ENCODE results near the gene LMNA. TPM values are rescaled to one million over a fixed set of nuclear protein-coding genes. Genes with fewer than 3 reads are reported as not detected.
A peak's percentile ranks its signal among the peaks of the same experiment; 100 is the strongest.

Gene LMNA
- total and polyA plus RNA-seq, 4 donors: 60.4 to 160 (median 97.2) TPM

DNA sequence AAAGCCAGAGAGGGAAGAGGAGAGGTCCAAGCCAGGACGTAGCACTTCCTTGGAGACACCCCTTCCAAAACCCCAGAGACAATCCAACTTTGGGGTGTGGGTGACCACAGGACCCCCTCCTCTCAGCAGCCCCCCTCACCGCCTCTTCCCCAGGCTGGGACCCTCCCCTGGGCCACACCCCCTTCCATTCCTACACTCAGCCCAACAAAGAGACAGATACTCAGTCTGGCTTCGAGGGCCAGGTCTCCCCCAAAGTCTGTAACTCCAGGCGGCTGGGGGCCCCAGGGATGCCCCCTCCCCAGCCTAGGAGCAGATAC is 33.7 kb upstream of the LMNA start (continued):
- TF ChIP-seq, protein P1, sequence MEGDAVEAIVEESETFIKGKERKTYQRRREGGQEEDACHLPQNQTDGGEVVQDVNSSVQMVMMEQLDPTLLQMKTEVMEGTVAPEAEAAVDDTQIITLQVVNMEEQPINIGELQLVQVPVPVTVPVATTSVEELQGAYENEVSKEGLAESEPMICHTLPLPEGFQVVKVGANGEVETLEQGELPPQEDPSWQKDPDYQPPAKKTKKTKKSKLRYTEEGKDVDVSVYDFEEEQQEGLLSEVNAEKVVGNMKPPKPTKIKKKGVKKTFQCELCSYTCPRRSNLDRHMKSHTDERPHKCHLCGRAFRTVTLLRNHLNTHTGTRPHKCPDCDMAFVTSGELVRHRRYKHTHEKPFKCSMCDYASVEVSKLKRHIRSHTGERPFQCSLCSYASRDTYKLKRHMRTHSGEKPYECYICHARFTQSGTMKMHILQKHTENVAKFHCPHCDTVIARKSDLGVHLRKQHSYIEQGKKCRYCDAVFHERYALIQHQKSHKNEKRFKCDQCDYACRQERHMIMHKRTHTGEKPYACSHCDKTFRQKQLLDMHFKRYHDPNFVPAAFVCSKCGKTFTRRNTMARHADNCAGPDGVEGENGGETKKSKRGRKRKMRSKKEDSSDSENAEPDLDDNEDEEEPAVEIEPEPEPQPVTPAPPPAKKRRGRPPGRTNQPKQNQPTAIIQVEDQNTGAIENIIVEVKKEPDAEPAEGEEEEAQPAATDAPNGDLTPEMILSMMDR (IDR thresholded peaks at IDR 0.05; ENCODE audit: low read depth, low read length, missing input control): no peak
- TF ChIP-seq, protein P2, sequence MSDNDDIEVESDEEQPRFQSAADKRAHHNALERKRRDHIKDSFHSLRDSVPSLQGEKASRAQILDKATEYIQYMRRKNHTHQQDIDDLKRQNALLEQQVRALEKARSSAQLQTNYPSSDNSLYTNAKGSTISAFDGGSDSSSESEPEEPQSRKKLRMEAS (IDR thresholded peaks at IDR 0.05): no peak

- DNase-seq (ENCODE audit: low spot score): no peak
- WGBS: 19% methylated on average over 61 of the region's 61 CpGs
- Histone ChIP-seq H3K4me3 (ENCODE audit: low read depth in 1 of 3, low read length in 3 of 3) (peak overlapping the region in 1 of 3 donors; percentile 81), H3K4me1 (ENCODE audit: control insufficient read depth in 4 of 4, insufficient read depth in 4 of 4, low read length in 3 of 4) (peaks cover 2 to 28% (median 12%) of the 10 kb centered on the region in 4 donors), H3K9ac (ENCODE audit: low read depth in 1 of 2, low read length in 2 of 2) (no peak overlapping the region), H3K36me3 (ENCODE audit: control insufficient read depth in 4 of 4, insufficient read depth in 3 of 4, low read depth in 1 of 4, low read length in 3 of 4) (no peaks in the 10 kb centered on the region), H3K27ac (ENCODE audit: low read depth in 1 of 2, low read length in 2 of 2) (no peak overlapping the region), H3K9me3 (ENCODE audit: control insufficient read depth in 4 of 4, low read length in 3 of 4) (no peaks in the 10 kb centered on the region), H3K27me3 (ENCODE audit: control insufficient read depth in 4 of 4, insufficient read depth in 4 of 4, low read length in 3 of 4) (no peaks in the 10 kb centered on the region)
- TF ChIP-seq SP1 (IDR thresholded peaks at IDR 0.05): no peak
- TF ChIP-seq YY1 (IDR thresholded peaks at IDR 0.05): no peak
- no peak for TF ChIP-seq TAF1 (conservative IDR thresholded peaks at IDR 0.05)
- no peak for TF ChIP-seq GABPA (IDR thresholded peaks at IDR 0.05 in 1 of 2, conservative IDR thresholded peaks at IDR 0.05 in 1 of 2)
- TF ChIP-seq, protein P2 (IDR thresholded peaks at IDR 0.05): no peak
- TF ChIP-seq JUND (IDR thresholded peaks at IDR 0.05): no peak
- TF ChIP-seq FOXA1 (IDR thresholded peaks at IDR 0.05): no peak
- TF ChIP-seq HNF4A (conservative IDR thresholded peaks at IDR 0.05): no peak
- TF ChIP-seq, protein P1 (IDR thresholded peaks at IDR 0.05; ENCODE audit: low read depth, low read length, missing input control): no peak
- no peak for TF ChIP-seq RXRA (IDR thresholded peaks at IDR 0.05)
- TF ChIP-seq ATF3 (IDR thresholded peaks at IDR 0.05): no peak
- TF ChIP-seq NR2F2 (IDR thresholded peaks at IDR 0.05): no peak
- TF ChIP-seq, protein P3, sequence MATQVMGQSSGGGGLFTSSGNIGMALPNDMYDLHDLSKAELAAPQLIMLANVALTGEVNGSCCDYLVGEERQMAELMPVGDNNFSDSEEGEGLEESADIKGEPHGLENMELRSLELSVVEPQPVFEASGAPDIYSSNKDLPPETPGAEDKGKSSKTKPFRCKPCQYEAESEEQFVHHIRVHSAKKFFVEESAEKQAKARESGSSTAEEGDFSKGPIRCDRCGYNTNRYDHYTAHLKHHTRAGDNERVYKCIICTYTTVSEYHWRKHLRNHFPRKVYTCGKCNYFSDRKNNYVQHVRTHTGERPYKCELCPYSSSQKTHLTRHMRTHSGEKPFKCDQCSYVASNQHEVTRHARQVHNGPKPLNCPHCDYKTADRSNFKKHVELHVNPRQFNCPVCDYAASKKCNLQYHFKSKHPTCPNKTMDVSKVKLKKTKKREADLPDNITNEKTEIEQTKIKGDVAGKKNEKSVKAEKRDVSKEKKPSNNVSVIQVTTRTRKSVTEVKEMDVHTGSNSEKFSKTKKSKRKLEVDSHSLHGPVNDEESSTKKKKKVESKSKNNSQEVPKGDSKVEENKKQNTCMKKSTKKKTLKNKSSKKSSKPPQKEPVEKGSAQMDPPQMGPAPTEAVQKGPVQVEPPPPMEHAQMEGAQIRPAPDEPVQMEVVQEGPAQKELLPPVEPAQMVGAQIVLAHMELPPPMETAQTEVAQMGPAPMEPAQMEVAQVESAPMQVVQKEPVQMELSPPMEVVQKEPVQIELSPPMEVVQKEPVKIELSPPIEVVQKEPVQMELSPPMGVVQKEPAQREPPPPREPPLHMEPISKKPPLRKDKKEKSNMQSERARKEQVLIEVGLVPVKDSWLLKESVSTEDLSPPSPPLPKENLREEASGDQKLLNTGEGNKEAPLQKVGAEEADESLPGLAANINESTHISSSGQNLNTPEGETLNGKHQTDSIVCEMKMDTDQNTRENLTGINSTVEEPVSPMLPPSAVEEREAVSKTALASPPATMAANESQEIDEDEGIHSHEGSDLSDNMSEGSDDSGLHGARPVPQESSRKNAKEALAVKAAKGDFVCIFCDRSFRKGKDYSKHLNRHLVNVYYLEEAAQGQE (IDR thresholded peaks at IDR 0.05): no peak
- TF ChIP-seq HNF4G (IDR thresholded peaks at IDR 0.05): no peak
- no peak for TF ChIP-seq EGR1 (IDR thresholded peaks at IDR 0.05; ENCODE audit: low read depth in 2 of 2)
- no peak for TF ChIP-seq ZBTB33 (IDR thresholded peaks at IDR 0.05)
- no peak for TF ChIP-seq RAD21 (IDR thresholded peaks at IDR 0.05)
Observed at GRCh38 chr1:156081180-156081916, 33.2 kb upstream of the LMNA start.

All from liver (tissue), 9 donors.